Measurements from ENCODE around the gene ERP44. TPM values are rescaled to one million over a fixed set of nuclear protein-coding genes. Genes with fewer than 3 reads are reported as not detected.
"Not testable (repeated sequence)": the region's sequence is repeated elsewhere in the genome, so short reads cannot be mapped to it uniquely, and the experiment has no call there.

The ERP44 gene
- total RNA-seq, 4 donors from 2014 or later = 10.1 to 15.7 (median 13.0) TPM

DNA sequence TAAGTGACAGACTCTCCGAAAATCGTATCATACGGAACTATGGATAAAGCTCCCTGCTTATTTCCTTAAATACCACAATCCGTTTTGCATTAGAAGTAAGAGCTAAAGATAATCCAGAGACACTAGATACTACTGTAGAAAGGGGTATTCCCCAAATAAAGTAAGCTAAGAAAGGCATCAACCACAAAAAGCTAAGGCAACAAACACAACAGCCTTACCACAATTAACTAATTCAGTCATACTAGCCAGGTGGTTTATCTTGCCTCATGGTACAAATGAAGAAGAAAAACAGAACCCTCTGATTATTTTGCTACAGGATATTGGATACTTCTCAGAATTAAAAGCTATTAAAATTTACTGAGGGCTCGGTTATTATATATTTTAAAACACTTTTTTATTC lies 14.1 kb downstream of the ERP44 start:
- intact Hi-C loops (cut with DNase I; ENCODE audit: low total_unique reads) = no loop called here
- TF ChIP-seq POLR2A (IDR thresholded peaks at IDR 0.05) (no peak), CTCF (IDR thresholded peaks at IDR 0.05) (no peak)
- 78 to 82% methylated on average over 5 of the region's 5 CpGs for WGBS, 2 donors

GRCh38 chr9:100084128-100084453 lies 14.7 kb downstream of the ERP44 start:
- 65 to 71% methylated on average over 1 of the region's 1 CpG for WGBS, 2 donors
- DNase-seq (ENCODE audit: low spot score in 2 of 2) = no peak
- intact Hi-C loops (cut with DNase I; ENCODE audit: low total_unique reads) = no loop called here
- H3K4me3 ChIP-seq (ENCODE audit: low read depth, poor library complexity, severe bottlenecking) = no peak overlapping the region
- TF ChIP-seq CTCF (IDR thresholded peaks at IDR 0.05) = no peak
- no peak for TF ChIP-seq POLR2A (IDR thresholded peaks at IDR 0.05)

More for the DNA sequence above, 14.1 kb downstream of the ERP44 start:
- no peak for DNase-seq (ENCODE audit: low spot score in 2 of 2)
- H3K4me3 ChIP-seq (ENCODE audit: low read depth, poor library complexity, severe bottlenecking) = no peak overlapping the region

- WGBS, 2 donors = 71 to 73% methylated on average over 5 of the region's 5 CpGs
- intact Hi-C loops (cut with DNase I; ENCODE audit: low total_unique reads) = no loop called here
- no peak for DNase-seq (ENCODE audit: low spot score in 2 of 2)
- no peak overlapping the region for H3K4me3 ChIP-seq (ENCODE audit: low read depth, poor library complexity, severe bottlenecking)
- TF ChIP-seq CTCF (IDR thresholded peaks at IDR 0.05) = no peak
- no peak for TF ChIP-seq POLR2A (IDR thresholded peaks at IDR 0.05)
These were observed 15.2 kb downstream of the ERP44 start for GRCh38 chr9:100083448-100084127.

- H3K4me3 ChIP-seq (ENCODE audit: low read depth, poor library complexity, severe bottlenecking) = no peak overlapping the region
- TF ChIP-seq POLR2A (IDR thresholded peaks at IDR 0.05) (no peak), CTCF (IDR thresholded peaks at IDR 0.05) (no peak)
- DNase-seq (ENCODE audit: low spot score in 2 of 2) = no peak
- intact Hi-C loops (cut with DNase I; ENCODE audit: low total_unique reads) = no loop called here
These were observed 16.0 kb downstream of the ERP44 start for GRCh38 chr9:100082782-100083181.

DNA sequence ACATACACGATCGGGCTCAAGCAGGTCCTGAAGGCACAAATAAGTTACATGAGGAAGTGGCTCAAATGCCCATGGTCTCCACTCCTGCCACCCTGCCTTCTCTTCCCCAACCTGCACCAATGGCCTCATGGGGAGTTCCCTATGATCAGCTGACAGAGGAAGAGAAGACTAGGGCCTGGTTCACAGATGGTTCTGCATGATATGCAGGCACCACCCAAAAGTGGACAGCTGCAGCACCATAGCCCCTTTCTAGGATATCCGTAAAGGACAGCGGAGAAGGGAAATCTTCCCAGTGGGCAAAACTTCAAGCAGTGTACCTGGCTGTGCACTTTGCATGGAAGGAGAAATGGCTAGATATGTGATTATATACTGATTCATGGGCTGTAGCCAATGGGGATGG lies 22.5 kb downstream of the ERP44 start:
- 88 to 98% methylated on average over 4 of the region's 4 CpGs for WGBS, 2 donors
- H3K4me3 ChIP-seq (ENCODE audit: low read depth, poor library complexity, severe bottlenecking); intact Hi-C loops (cut with DNase I; ENCODE audit: low total_unique reads); DNase-seq (ENCODE audit: low spot score in 2 of 2): not testable (repeated sequence)

DNA sequence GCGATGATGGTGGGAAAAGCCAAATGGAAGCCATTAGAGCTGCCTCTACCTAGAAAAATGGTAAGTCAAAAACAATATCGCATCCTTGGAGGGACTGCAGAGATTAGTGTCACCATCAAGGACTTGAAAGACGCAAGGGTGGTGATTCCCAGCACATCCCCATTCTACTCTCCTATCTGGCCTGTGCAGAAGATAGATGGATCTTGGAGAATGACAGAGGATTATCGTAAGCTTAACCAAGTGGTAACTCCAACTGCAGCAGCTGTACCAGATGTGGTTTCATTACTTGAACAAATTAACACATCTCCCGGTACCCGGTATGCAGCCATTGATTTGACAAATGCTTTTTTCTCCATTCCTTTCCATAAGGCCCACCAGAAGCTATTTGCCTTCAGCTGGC lies 23.8 kb downstream of the ERP44 start:
- intact Hi-C loops (cut with DNase I; ENCODE audit: low total_unique reads) = no loop called here
- WGBS, 2 donors = 96 to 97% methylated on average over 6 of the region's 6 CpGs
- no peak overlapping the region for H3K4me3 ChIP-seq (ENCODE audit: low read depth, poor library complexity, severe bottlenecking)
- no peak for TF ChIP-seq CTCF (IDR thresholded peaks at IDR 0.05)
- TF ChIP-seq POLR2A (IDR thresholded peaks at IDR 0.05) = no peak
- no peak for DNase-seq (ENCODE audit: low spot score in 2 of 2)

Measured in lower leg skin (tissue), 4 donors.